Inferior parietal cortex (tissue), 1 donor: ENCODE data around the gene FARS2.

Source experiments
- DNase-seq: peaks from one replicate; pipeline ENCODE4 v3.0.0-alpha.2; 2016; ENCODE audit errors: extremely low spot score

Gene FARS2

DNA sequence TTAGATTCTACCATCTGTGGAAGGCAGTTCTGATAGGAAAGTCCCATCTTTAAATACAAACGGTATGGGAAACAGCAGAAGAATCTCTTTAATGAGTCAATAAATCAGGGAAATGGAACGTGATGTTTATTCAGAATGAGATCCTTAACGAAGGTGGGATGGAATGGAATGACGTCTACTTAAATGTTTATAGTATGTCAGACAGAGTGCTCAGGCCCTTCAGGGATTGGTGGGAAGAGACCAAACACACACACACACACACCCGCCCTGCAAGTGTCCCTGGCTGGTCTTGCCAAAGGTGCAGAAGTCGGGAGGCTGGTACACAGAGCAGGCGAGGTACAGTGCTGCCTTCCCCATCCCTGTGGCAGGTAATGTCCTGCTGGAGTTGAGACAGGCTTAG lies 164.0 kb downstream of the FARS2 start:
- DNase-seq = no peak

- no peak for DNase-seq
Measured at GRCh38 chr6:5425797-5426196, 164.5 kb downstream of the FARS2 start.

GRCh38 chr6:5427586-5427985 lies 166.3 kb downstream of the FARS2 start:
- no peak for DNase-seq

DNA sequence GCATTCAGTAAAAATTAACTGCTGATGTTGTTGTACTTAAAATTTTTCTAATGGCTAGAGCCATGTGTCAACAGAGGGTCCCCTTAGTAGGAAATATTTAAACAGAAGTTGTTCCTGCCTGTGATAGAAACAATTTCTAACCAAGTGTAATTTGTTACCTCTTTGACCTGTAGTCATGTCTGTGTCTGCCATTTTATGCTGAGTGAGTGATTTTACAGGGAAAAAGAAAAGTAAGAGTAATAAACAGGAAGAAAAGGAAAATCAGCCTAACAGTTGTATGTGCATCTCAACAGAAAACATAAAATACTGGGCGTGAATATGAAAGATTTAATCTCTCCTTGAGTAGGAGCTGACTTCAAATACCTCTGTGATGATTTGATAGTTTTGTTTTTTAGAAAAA lies 172.0 kb downstream of the FARS2 start:
- DNase-seq = no peak

GRCh38 chr6:5435449-5435848 lies 174.1 kb downstream of the FARS2 start:
- DNase-seq = no peak

DNA sequence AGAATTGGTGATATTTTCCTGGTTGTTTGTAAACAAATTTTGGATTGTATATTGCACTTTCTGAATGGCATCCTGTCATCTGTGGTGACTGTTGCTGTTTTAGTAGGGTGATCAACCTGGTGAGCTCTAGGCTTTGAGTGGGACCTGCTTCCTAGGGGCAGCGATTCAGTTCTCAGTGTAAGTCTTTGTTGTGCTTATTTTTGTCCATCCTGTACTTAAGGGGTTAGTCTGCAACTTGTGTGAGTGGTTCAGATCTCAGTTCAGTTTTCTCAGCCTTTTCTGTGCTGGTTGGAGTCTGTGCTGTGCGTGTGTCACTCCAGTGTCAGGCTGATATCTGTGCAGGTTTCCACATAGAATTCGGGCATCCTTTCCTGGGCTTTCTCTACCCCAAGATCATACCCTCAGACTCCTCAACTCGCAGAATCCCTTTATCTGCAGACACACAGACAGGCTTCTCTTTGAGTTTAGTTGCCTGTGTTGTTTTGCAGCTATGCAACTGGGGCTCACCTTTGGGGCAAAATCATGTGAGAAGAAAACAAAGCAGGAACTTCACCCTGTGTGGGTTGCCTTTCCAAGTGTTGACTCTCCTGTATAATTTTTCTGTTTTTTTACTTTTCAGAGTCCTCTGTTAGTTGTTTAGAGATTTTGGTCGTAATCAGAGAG lies 177.7 kb downstream of the FARS2 start:
- DNase-seq = no peak

DNA sequence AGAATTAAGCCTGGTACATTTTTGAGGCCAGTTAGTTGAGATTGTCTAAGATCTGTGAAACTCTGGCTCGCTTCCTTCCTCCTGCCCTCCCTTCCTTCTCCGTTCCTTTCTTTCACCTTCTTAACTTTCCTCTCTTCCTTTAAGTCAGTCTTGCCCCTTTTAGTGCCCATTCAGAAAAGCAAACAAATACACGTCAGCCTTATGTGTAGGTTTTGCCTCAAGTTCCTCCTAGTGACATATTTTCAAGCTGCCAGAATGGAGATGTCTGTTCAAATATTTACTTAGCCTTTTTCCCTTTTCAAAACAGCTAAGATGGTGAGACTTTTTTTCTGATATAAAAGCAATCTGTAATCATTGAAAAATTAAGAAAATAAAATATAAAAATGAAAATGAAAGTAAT lies 178.4 kb downstream of the FARS2 start:
- DNase-seq = no peak

GRCh38 chr6:5442319-5442718 lies 181.0 kb downstream of the FARS2 start:
- no peak for DNase-seq

GRCh38 chr6:5442916-5443315 lies 181.6 kb downstream of the FARS2 start:
- DNase-seq = no peak

DNA sequence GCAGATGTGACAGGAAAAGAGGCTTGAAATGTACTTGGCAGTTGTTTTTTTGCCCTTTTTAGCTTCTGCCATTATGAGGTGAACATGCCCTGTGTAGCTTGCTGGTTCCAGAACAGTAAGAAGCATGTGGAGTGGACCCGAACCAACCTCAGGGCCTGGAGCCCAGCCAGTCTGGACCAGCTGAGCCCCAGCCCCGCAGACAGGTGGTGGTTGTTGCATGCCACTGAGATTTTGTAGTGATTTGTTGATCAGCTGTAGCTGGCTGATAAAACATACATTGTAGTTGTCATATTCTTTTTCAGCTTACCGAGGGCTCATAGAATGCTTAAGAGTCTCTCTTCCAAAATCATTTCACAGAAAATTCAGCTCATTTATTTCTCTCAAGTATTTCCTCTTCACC lies 182.2 kb downstream of the FARS2 start:
- DNase-seq = no peak

DNA sequence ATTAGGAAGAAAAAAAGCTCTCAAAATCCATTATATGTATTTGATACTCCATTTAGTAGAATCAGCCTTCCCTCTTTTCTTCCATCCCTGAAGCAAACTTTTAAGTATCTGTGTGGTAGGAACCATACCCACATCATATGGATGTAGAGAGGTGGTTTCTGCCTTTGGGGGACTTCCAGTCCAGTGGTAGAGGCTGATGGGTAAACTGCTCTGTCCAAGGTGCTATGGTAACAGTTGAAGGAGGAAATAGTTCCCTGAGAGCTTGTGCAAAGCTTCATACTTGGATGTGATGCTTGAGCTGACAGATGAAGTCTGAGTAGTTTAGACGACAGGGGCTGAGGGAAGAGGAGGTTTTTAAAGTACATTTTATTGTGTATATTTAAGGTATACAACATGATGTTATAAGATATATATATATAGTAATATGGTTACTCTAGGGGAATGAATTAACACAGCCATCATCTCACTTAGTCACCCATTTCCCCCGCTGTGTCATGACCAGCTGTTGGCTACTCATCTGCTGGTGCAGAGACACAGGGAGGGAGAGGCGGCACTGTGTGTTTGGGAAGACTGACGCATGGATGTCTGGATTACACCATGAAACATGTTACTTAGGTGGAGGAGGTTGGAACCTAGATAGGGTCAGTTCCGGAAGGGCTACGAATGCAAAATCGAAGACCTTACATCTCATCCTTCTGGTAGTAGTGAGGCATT lies 185.2 kb downstream of the FARS2 start:
- DNase-seq = no peak

- no peak for DNase-seq
Measured at GRCh38 chr6:5447921-5448320, 186.6 kb downstream of the FARS2 start.

DNA sequence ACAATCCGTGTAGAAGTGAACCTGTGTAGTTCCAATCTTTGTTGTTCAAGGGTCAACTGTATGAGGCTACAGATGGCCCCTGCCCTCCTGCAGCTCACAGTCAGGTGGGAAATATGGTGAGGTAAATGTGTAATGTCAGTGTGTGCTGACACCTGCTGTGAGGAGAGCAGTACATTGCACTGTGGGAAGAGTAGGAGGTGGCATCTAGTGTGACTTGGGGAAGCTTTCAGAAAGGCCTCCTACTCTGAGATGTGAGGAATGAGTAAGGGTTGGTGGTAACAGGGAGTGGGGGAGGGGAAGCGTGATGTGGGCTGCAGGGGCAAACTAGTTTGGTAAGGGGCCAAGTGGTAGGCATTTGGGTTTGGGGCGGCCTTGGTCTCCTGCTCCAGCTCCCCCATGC lies 188.8 kb downstream of the FARS2 start:
- DNase-seq = no peak

DNA sequence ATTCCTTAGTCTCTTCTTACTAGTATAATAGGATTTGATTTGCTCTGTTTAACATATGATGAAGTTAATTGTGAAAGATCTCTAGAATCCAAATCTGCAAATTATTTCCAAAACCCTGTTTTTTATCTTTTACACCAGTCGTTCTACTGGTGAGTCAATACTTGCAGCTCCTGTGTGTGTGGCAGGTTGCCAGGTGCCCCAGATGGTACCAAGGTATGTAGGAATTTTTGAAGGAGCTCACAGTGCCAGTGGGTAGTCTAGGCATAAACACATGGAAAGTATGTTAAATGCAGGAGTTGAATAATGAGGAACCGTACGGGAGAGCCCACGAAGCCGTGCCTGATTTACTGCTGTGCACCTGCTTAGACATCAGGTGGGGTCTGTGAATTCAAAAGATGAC lies 192.2 kb downstream of the FARS2 start:
- DNase-seq = no peak

DNA sequence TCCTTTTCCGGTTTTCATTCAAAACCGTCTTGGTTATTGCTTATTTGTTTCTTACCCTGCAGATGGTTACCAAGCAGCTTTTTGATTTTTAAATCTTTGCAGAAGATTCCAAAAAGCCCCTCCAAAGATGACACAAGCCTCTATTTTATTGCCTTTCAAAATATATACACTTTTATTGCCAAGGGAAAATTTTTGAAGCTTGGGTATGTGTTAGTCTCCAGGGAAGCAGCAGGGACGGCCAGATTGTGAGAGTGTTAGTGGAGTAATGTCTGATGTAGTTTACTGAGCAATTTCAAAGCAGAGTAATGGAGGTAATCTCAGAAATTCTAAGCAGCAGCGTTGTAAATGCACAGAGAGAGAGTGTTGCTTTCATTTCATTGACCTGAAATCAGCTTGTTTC lies 193.8 kb downstream of the FARS2 start:
- no peak for DNase-seq

DNA sequence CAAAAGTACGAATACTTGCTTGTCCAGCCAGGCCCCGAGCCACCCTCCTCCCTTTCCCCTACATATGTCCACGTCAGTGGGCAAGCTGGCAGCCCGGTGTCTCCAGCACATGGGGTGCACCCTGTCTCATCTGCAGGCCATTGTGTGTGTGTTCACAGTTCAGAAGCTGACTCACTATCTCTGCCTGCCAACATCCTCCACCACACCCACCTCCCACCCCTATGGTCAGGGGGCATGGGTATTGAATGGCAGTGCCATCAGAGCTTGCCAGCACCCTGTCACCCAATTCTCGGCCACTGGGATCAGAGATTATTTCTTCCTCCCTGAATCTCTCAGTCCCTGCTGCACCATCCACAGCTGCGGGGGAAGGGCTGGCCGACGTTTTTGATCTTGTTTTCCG lies 195.7 kb downstream of the FARS2 start:
- no peak for DNase-seq

GRCh38 chr6:5457983-5458683 lies 196.8 kb downstream of the FARS2 start:
- no peak for DNase-seq

DNA sequence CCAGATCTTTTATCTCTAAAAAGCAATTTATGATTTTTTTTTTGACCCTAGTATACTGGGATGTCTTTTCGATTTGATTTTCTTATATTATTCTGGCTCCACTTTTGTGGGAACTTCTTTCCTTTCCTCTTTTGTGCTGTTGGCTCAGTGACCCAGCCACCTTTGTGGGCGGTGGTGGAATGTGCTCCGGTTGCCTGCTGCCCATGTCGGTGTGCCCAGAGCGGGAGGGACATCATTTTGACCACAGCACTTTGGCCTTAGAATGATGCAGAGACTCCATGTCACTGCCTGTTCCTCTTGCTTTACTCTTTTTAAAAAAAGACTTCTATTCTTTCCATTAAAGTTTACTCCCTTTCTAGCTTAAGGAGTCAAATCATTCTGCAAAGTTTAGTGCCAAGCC lies 198.0 kb downstream of the FARS2 start:
- no peak for DNase-seq

GRCh38 chr6:5461365-5461764 lies 200.1 kb downstream of the FARS2 start:
- DNase-seq = no peak

- DNase-seq = no peak
Measured at GRCh38 chr6:5462856-5463255, 201.5 kb downstream of the FARS2 start.

DNA sequence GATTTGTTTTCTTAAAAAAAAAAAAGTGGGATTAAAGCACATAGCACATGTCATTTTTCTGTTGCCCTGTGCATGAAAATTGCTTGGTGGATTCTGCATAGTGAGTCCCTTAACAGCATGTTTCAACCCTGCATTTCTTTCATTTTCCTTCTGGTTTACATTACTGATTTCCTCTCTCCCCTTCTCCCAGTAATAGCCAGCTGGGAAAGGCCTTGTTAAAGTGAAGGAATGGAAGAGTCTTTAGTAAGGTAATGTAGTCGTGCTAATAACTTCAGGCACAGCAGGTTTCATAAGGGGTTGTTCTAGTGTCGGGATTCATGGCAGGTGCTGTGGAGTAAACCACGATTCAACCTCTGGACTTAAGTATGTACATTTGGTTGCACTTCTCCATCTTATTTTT lies 202.4 kb downstream of the FARS2 start:
- DNase-seq = no peak

DNA sequence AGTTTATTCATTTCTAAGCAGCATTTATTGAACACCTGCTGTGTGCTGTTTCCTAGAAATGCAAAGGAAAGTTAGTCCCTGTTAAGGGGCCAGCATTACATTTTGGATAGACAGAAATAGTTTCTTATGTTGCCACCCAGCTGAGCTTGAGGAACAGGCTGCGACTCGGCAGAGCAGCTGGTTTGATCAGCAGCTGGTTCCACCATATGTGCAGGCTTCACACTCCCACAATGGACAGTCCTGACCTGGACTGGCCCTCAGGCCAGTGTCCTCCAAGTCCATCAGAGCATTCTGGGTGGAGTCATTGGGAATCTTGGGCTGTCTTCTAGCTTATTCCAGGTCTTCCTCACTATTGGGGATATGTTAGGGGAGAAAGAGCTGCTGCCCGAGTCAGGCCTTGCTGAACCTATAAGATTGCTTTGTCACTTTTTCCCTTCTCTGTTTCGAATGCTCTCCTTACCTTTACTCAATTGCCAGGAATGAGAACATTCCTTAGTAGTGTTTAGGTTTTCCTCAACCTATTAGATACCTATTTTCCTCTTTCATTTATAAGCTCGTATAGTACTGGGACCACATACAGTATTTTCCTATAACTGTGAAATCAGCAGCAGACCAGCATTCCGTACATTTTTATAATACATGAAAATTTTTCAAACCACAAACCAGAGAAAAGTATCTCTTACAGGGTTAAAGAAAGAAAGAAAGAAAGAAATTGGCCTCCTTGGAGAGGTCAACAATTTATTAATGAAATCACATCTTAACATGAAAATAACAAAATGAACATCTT lies 203.0 kb downstream of the FARS2 start:
- DNase-seq = no peak
